HepG2 (cell line): ENCODE data around the gene ADORA2B. TPM values are rescaled to one million over a fixed set of nuclear protein-coding genes. Genes with fewer than 3 reads are reported as not detected.
A peak's percentile ranks its signal among the peaks of the same experiment; 100 is the strongest.

Experiments used
- CEBPG ChIP-seq: IDR thresholded peaks from 2 replicates; pipeline ENCODE4 v1.6.1; 2016
- CHCHD3 ChIP-seq: sonication (generic); formaldehyde crosslinking; IDR thresholded peaks from 2 replicates; pipeline ENCODE4 v1.8.0; 2022; ENCODE audit warnings: mild to moderate bottlenecking, missing genetic modification reagents, moderate library complexity
- EED ChIP-seq: sonication (generic); formaldehyde crosslinking; IDR thresholded peaks from 2 replicates; pipeline ENCODE4 v1.5.0; 2020; ENCODE audit warnings: mild to moderate bottlenecking, missing genetic modification reagents
- GZF1 ChIP-seq: sonication (generic); formaldehyde crosslinking; IDR thresholded peaks from 2 replicates; pipeline ENCODE4 v1.5.1; 2020; ENCODE audit warnings: mild to moderate bottlenecking, missing genetic modification reagents
- HNRNPLL ChIP-seq: fragments of 200-400 bp; formaldehyde crosslinking; IDR thresholded peaks from 2 replicates; pipeline ENCODE4 v1.6.1; 2017; ENCODE audit warnings: mild to moderate bottlenecking, low read depth, low read length; ENCODE audit not compliant: poor library complexity, severe bottlenecking
- ISL2 ChIP-seq: sonication (generic); formaldehyde crosslinking; IDR thresholded peaks from 2 replicates; pipeline ENCODE4 v1.5.0; 2020; ENCODE audit warnings: missing genetic modification reagents
- KLF13 ChIP-seq: sonication (generic); formaldehyde crosslinking; IDR thresholded peaks from 2 replicates; pipeline ENCODE4 v1.4.0; 2020; ENCODE audit warnings: mild to moderate bottlenecking, missing genetic modification reagents
- KMT2B ChIP-seq: IDR thresholded peaks from 2 replicates; pipeline ENCODE4 v1.6.1; 2016; ENCODE audit warnings: missing genetic modification reagents, missing compliant biosample characterization
- NAIF1 ChIP-seq: sonication (generic); formaldehyde crosslinking; IDR thresholded peaks from 2 replicates; pipeline ENCODE4 v1.5.0; 2020; ENCODE audit warnings: mild to moderate bottlenecking, missing genetic modification reagents, borderline replicate concordance
- NFATC3 ChIP-seq: sonication (generic); formaldehyde crosslinking; IDR thresholded peaks from 2 replicates; pipeline ENCODE4 v1.5.1; 2020; ENCODE audit warnings: mild to moderate bottlenecking, missing genetic modification reagents
- TARDBP ChIP-seq: sonication (generic); formaldehyde crosslinking; IDR thresholded peaks from 2 replicates; pipeline ENCODE4 v1.8.0; 2022; ENCODE audit warnings: mild to moderate bottlenecking, missing genetic modification reagents
- TMF1 ChIP-seq: sonication (generic); formaldehyde crosslinking; IDR thresholded peaks from 2 replicates; pipeline ENCODE4 v1.8.1; 2022; ENCODE audit warnings: low read depth, missing genetic modification reagents
- ZGPAT ChIP-seq: IDR thresholded peaks from 2 replicates; pipeline ENCODE4 v1.6.1; 2016; ENCODE audit warnings: mild to moderate bottlenecking
- ZNF12 ChIP-seq: sonication (generic); formaldehyde crosslinking; IDR thresholded peaks from 2 replicates; pipeline ENCODE4 v1.5.0; 2020; ENCODE audit warnings: missing genetic modification reagents
- ZNF234 ChIP-seq: sonication (generic); formaldehyde crosslinking; conservative IDR thresholded peaks from 2 replicates; pipeline ENCODE4 v1.5.1; 2020; ENCODE audit warnings: mild to moderate bottlenecking, missing genetic modification reagents
- ZNF614 ChIP-seq: IDR thresholded peaks from 2 replicates; pipeline ENCODE4 v1.6.1; 2018; ENCODE audit warnings: missing biosample characterization, missing genetic modification reagents, inconsistent platforms, borderline replicate concordance
- ZNF619 ChIP-seq: sonication (generic); formaldehyde crosslinking; IDR thresholded peaks from 2 replicates; pipeline ENCODE4 v1.4.0; 2020; ENCODE audit warnings: mild to moderate bottlenecking, missing genetic modification reagents
- ZNF850 ChIP-seq: sonication (generic); formaldehyde crosslinking; conservative IDR thresholded peaks from 2 replicates; pipeline ENCODE4 v1.9.0; 2021; ENCODE audit warnings: mild to moderate bottlenecking, missing genetic modification reagents
- polyA plus RNA-seq, 8 experiments: library from polyadenylated mRNA; depleted of rRNA in 3 of 8; stranded (reverse) in 7 of 8; unstranded in 1 of 8; fragments of >200 nt; fragmentation: Illumina TruSeq in 4 of 8; extraction: Trizol in 4 of 8; gene quantifications; 2 replicates each; pipeline versions ENCODE4 v1.2.1 to v1.2.3, GENCODE V29; 2011 to 2016; ENCODE audit warnings: low read depth in 4 of 8, missing spikeins in 1 of 8, mixed read lengths in 1 of 8; ENCODE audit not compliant: insufficient read depth in 1 of 8
- total RNA-seq, 5 experiments: library from RNA; depleted of rRNA; stranded (reverse); fragments of >200 nt; fragmentation: Illumina TruSeq; extraction: Trizol; gene quantifications; 2 replicates each; pipeline ENCODE4 v1.2.3, GENCODE V29; 2016; ENCODE audit warnings: low read depth in 1 of 5
- TF ChIP-seq, protein P1 (sequence below): sonication (generic); formaldehyde crosslinking; IDR thresholded peaks from 2 replicates; pipeline ENCODE4 v1.8.0; 2022; ENCODE audit warnings: missing genetic modification reagents, mild to moderate bottlenecking, inconsistent platforms, borderline replicate concordance
- TF ChIP-seq, protein P2 (sequence below): sonication (generic); IDR thresholded peaks from 2 replicates; pipeline ENCODE4 v1.6.1; 2016; ENCODE audit warnings: low read depth, borderline replicate concordance
- TF ChIP-seq, protein P3 (sequence below): IDR thresholded peaks from 2 replicates; pipeline ENCODE4 v1.6.1; 2012; ENCODE audit warnings: low read depth, low read length, improper control_type of control experiment

The ADORA2B gene
- total and polyA plus RNA-seq, 2 of the 13 experiments (the other 11 are each of a cell fraction or from before 2014, with no cell fraction given), result 10.4 to 20.0 TPM

DNA sequence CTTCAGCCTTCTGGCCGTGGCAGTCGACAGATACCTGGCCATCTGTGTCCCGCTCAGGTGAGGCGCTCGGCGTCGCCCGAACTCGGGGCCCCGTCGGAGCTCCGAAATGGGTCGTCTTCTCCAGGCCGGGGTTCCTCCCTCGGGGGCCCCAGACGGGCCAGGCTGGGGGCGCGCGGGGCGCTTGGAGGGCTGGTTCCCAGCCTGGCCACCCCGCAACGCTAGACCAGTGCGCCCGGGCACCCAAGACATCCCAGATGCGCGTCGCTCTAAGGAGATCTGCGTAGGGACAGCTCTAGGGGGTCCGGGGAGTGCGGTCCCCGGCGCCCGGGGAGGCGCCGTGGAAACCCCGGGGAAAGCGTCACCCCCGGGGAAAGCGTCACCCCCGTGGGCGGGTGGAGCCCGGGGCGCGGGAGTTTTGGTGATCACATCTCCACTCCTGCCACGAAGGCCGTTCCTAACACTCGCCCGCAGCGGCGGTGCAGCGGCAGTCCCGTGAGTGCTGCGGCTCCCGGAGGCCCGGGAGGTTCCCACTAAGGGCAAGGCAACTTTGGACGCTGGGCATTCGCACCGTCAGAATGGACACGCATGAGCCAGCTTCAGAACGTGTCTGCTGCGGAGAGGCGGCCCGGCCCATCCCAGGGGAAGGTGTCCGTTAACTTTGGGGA is 729 bp downstream of the ADORA2B start (continued):
- TF ChIP-seq, protein P1, sequence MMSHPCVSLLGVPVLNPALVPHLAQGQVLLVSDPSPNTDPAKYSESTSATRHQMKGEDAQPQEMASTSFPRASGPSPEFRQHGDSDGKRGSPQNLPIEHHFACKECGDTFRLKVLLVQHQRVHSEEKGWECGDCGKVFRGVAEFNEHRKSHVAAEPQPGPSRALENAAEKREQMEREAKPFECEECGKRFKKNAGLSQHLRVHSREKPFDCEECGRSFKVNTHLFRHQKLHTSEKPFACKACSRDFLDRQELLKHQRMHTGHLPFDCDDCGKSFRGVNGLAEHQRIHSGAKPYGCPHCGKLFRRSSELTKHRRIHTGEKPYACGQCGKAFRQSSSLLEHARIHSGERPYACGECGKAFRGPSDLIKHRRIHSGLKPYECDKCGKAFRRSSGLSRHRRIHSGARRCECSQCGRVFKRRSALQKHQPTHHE, result 0 out of 2 replicates have a peak, but pooled peaks have one; percentile 66
- TF ChIP-seq ZNF234 (CRISPR knock-in tag) (no peak), TMF1 (CRISPR knock-in tag) (peak; percentile 10; the same call in 1 of the 2 replicates), KMT2B (CRISPR knock-in tag) (peak; percentile 28; the same call in 1 of the 2 replicates), TARDBP (0 out of 2 replicates have a peak, but pooled peaks have one; percentile 22), NAIF1 (CRISPR knock-in tag) (no peak), ZNF619 (CRISPR knock-in tag) (no peak), CHCHD3 (CRISPR knock-in tag) (no peak), ZNF850 (no peak), KLF13 (CRISPR knock-in tag) (0 out of 2 replicates have a peak, but pooled peaks have one; percentile 3), CEBPG (CRISPR knock-in tag) (no peak), ZNF12 (CRISPR knock-in tag) (no peak), GZF1 (CRISPR knock-in tag) (no peak; the same call in 1 of the 2 replicates), ISL2 (CRISPR knock-in tag) (no peak), HNRNPLL (peak; percentile 73), ZGPAT (CRISPR knock-in tag) (0 out of 2 replicates have a peak, but pooled peaks have one; percentile 18), NFATC3 (CRISPR knock-in tag) (no peak), ZNF614 (no peak), EED (CRISPR knock-in tag) (no peak)
- TF ChIP-seq, protein P2, sequence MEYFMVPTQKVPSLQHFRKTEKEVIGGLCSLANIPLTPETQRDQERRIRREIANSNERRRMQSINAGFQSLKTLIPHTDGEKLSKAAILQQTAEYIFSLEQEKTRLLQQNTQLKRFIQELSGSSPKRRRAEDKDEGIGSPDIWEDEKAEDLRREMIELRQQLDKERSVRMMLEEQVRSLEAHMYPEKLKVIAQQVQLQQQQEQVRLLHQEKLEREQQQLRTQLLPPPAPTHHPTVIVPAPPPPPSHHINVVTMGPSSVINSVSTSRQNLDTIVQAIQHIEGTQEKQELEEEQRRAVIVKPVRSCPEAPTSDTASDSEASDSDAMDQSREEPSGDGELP, result no peak
- TF ChIP-seq, protein P3, sequence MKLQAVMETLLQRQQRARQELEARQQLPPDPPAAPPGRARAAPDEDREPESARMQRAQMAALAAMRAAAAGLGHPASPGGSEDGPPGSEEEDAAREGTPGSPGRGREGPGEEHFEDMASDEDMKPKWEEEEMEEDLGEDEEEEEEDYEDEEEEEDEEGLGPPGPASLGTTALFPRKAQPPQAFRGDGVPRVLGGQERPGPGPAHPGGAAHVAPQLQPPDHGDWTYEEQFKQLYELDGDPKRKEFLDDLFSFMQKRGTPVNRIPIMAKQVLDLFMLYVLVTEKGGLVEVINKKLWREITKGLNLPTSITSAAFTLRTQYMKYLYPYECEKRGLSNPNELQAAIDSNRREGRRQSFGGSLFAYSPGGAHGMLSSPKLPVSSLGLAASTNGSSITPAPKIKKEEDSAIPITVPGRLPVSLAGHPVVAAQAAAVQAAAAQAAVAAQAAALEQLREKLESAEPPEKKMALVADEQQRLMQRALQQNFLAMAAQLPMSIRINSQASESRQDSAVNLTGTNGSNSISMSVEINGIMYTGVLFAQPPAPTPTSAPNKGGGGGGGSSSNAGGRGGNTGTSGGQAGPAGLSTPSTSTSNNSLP, result no peak
